A673 (cell line): ENCODE results near the gene NCR1.
"Not testable (repeated sequence)": the region's sequence is repeated elsewhere in the genome, so short reads cannot be mapped to it uniquely, and the experiment has no call there.

Experiments
- EZH2 ChIP-seq: fragments of 200-600 bp; sonication (generic); IDR thresholded peaks from 2 replicates; pipeline ENCODE4 v1.6.1; 2017; ENCODE audit warnings: borderline replicate concordance, low read depth, mild to moderate bottlenecking, mixed read lengths, antibody characterized with exemption, low read length; ENCODE audit not compliant: poor library complexity, severe bottlenecking
- TF ChIP-seq, protein P1 (sequence below): fragments of 300-800, 200-600 bp; sonication (generic); conservative IDR thresholded peaks from 2 replicates; pipeline ENCODE4 v1.5.1; 2017; ENCODE audit warnings: low read depth, mild to moderate bottlenecking, antibody characterized with exemption, low read length, moderate library complexity, mixed read lengths

DNA sequence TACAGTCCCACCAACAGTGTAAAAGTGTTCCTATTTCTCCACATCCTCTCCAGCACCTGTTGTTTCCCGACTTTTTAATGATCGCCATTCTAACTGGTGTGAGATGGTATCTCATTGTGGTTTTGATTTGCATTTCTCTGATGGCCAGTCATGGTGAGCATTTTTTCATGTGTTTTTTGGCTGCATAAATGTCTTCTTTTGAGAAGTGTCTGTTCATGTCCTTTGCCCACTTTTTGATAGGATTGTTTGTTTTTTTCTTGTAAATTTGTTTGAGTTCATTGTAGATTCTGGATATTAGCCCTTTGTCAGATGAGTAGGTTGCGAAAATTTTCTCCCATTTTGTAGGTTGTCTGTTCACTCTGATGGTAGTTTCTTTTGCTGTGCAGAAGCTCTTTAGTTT lies 42.5 kb upstream of the NCR1 start:
- TF ChIP-seq, protein P1, sequence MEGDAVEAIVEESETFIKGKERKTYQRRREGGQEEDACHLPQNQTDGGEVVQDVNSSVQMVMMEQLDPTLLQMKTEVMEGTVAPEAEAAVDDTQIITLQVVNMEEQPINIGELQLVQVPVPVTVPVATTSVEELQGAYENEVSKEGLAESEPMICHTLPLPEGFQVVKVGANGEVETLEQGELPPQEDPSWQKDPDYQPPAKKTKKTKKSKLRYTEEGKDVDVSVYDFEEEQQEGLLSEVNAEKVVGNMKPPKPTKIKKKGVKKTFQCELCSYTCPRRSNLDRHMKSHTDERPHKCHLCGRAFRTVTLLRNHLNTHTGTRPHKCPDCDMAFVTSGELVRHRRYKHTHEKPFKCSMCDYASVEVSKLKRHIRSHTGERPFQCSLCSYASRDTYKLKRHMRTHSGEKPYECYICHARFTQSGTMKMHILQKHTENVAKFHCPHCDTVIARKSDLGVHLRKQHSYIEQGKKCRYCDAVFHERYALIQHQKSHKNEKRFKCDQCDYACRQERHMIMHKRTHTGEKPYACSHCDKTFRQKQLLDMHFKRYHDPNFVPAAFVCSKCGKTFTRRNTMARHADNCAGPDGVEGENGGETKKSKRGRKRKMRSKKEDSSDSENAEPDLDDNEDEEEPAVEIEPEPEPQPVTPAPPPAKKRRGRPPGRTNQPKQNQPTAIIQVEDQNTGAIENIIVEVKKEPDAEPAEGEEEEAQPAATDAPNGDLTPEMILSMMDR, result not testable (repeated sequence)
- not testable (repeated sequence) for TF ChIP-seq EZH2
